Measurements from ENCODE around the gene RIN3. TPM values are rescaled to one million over a fixed set of nuclear protein-coding genes. Genes with fewer than 3 reads are reported as not detected.

Gene RIN3
- polyA plus RNA-seq, 5 donors = 11.3 to 20.8 (median 15.8) TPM

Other genes starting within 250 kb of the RIN3 start
- gene SLC24A4, start 190.6 kb upstream of the RIN3 start, polyA plus RNA-seq (ENCODE audit: insufficient read depth in 1 of 5, insufficient read length in 5 of 5, low replicate concordance in 1 of 5) = under 1 TPM; 0.28 to 0.45 (median 0.33) TPM
- 100 to 1,000 TPM in 1 of 5 donors, 10 to 100 TPM in 4; 83.8 to 106 (median 91.0) TPM for gene LGMN, start 234.8 kb downstream of the RIN3 start, polyA plus RNA-seq (ENCODE audit: insufficient read depth in 1 of 5, insufficient read length in 5 of 5, low replicate concordance in 1 of 5)